Endothelial cell of umbilical vein (primary cell): ENCODE data around the gene GBX2.

ENCODE experiments used
- CTCF ChIP-seq, 2 donors: IDR thresholded peaks; 1 replicate in 1 of 2; 2 replicates in 1 of 2; pipeline ENCODE4 v1.5.1; 2011; ENCODE audit warnings: low read length in 2 of 2, mild to moderate bottlenecking in 2 of 2, moderate library complexity in 2 of 2, control low read depth in 1 of 2, inconsistent platforms in 1 of 2, low read depth in 1 of 2; ENCODE audit not compliant: insufficient read depth in 1 of 2; ENCODE audit errors: extremely low read depth in 1 of 2
- EZH2 ChIP-seq: IDR thresholded peaks from 2 replicates; pipeline ENCODE4 v1.6.1; 2012; ENCODE audit warnings: borderline replicate concordance, low read depth, mild to moderate bottlenecking, moderate library complexity, low read length, inconsistent platforms; ENCODE audit not compliant: severe bottlenecking
- GATA2 ChIP-seq: IDR thresholded peaks from 2 replicates; pipeline ENCODE4 v1.7.0; 2011; ENCODE audit warnings: low read depth, mild to moderate bottlenecking, moderate library complexity, mixed read lengths, low read length; ENCODE audit not compliant: insufficient read length, insufficient read depth
- JUN ChIP-seq: IDR thresholded peaks from 2 replicates; pipeline ENCODE4 v1.6.1; 2011; ENCODE audit warnings: borderline replicate concordance, low read depth; ENCODE audit not compliant: insufficient read length, insufficient read depth
- MYC ChIP-seq: IDR thresholded peaks from one replicate; pipeline ENCODE4 v1.6.1; 2011; ENCODE audit warnings: mild to moderate bottlenecking, low read depth, low read length
- POLR2A ChIP-seq: IDR thresholded peaks from 2 replicates; pipeline ENCODE4 v1.6.1; 2012; ENCODE audit warnings: low read depth, mild to moderate bottlenecking, control low read depth, low read length
- POLR2AphosphoS5 ChIP-seq: IDR thresholded peaks from 2 replicates; pipeline ENCODE4 v1.6.1; 2012; ENCODE audit warnings: low read depth, mild to moderate bottlenecking, control low read depth, low read length, moderate library complexity; ENCODE audit not compliant: insufficient read depth
- TF ChIP-seq, protein P1 (sequence below): IDR thresholded peaks from 2 replicates; pipeline ENCODE4 v1.6.1; 2011; ENCODE audit not compliant: insufficient read depth, insufficient read length

DNA sequence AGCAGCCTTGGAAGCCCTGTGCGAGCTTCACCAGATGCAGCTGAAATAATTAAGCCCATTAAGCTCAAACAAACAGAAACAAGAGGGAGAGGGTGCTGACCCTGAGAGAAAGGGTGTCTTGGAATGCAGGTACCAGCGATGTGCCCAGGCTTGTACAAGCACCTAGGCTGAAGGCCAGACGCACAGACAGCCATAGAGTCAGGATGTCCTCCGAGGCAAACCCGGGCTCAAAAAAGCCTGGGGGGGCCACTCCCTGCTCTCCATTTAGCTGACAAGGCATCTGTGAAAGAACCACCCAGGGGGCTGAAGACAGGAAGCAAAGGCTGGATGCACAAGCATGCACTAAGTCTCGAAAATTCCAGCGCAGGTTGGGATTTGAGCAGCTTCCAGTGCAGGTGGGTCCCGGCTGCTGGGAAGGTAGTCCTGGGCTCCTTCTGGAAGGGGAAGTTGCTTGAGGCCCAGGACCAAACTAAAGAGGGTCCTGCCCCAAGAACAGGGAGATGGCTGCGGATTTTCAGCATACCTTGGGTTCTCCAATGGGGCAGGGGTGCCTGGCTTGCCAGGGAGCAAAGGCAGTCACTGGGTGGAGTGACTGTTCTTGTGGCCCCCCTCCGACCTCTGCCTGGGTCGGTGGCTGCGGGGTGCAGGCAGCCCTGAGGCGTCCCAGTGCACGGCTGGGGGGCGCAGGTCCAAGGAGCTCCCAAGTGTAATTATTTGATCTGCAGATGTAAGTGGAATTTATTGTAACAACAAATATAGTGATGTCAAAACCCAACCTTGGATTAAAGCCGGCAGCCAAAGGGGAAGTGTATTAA lies 5.9 kb downstream of the GBX2 start:
- no peak for TF ChIP-seq CTCF (IDR thresholded peaks at IDR 0.05; ENCODE audit: extremely low read depth in 1 of 2, insufficient read depth in 1 of 2, low read depth in 1 of 2, low read length in 2 of 2)
- no peak for TF ChIP-seq POLR2A
- no peak for TF ChIP-seq EZH2
- TF ChIP-seq JUN = no peak
- TF ChIP-seq, protein P1, sequence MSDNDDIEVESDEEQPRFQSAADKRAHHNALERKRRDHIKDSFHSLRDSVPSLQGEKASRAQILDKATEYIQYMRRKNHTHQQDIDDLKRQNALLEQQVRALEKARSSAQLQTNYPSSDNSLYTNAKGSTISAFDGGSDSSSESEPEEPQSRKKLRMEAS = no peak
- TF ChIP-seq POLR2AphosphoS5 = no peak
- no peak for TF ChIP-seq MYC
- no peak for TF ChIP-seq GATA2
